ENCODE data around the gene GJA1.
"Not testable (repeated sequence)": the region's sequence is repeated elsewhere in the genome, so short reads cannot be mapped to it uniquely, and the experiment has no call there.

GJA1 gene

DNA sequence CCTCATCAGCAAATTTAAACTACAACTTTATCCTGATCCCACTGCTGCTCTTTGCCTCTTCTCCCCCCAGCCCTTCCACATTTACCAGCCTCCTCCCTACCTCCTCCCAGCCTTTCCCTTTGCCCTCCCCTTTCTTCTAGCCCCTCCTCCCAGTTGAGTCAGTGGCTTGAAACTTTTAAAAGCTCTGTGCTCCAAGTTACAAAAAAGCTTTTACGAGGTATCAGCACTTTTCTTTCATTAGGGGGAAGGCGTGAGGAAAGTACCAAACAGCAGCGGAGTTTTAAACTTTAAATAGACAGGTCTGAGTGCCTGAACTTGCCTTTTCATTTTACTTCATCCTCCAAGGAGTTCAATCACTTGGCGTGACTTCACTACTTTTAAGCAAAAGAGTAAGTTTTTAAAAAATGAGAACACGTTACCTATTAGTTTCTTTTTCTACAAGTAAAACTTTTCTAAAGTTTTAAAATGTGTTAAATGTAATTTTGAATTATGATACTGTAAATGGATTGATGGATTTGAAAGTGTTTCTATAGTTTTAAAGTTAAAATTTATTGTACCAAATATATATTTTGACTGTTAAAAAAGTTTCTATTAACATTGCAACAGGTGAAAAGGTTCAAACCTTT is at the start of gene GJA1:
Gene GJA1, plus strand, starts transcription at position 203 of the 626 bp plus-strand sequence. CDS start 11,202 bp downstream, outside the sequence.
- DNase-seq (ENCODE audit: low read depth in 2 of 2): no peak

DNA sequence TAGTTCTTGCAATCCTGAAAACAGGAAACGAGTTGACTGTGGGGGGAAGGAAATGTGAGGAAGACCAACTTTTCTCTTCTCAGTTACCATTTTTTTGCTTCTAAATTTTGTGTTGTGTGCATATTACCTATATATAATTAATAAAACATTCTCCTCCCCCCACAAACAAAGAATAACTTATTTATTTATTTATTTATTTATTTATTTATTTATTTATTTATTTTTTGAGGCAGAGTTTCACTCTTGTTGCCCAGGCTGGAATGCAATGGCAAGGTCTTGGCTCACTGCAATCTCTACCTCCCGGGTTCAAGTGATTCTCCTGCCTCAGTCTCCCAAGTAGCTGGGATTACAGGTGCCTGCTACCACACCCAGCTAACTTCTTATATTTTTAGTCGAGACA is 48.9 kb upstream of the GJA1 start:
- not testable (repeated sequence) for DNase-seq (ENCODE audit: low read depth in 2 of 2)

DNA sequence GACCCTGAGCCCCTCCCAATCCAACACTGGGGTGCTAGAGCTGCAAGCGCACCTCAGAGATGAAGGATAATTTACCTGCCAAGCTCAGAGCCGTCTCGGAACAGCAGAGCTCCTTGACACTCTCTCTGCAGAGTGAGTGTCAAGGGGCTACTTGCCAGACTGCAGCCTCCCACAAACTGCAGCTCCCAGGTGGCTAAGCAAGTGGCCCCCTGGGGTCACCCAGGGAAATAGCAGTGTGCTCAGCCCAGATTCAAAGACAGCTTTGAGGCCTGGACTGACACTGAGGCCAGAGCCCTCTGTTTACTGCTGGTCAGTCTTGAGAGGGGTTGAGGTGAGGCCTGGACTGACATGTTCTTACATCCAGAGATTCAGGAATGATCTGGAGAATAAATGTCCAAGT is 46.0 kb upstream of the GJA1 start:
- DNase-seq (ENCODE audit: low read depth in 2 of 2): no peak

DNA sequence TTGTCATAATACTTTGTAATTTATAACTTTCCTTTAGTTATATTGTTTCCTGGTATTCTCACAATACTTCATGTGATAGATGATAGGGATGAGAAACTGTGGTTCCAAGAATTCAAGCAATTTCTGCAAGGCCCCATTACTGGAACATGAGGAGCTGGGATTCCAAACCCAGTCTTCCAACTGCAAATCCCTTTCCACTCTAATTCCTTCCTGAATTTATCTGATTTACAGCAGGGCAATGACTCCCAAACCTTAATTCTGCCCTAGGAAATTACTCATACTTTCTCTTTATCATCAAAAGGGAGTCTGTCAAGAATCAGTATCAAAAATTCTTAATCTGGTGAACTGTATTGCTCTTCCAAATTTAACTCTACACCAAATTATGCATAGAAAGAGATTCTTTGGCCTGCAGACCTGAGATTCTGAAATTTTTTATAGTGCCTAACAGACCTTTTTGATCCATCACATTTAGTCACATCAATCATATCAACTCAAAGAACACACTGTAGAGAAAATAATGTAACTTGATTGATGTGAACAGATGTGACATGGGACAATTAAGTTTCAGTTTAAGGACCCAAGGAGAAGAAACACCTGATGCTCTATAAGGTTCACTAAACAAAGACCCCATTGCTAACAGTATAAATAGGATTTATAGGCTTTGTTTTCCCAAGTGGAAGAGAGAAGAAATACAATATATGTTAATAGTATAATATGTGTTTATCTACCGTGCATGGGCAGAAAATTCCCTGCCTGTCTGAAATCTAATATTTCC is 41.5 kb upstream of the GJA1 start:
- DNase-seq (ENCODE audit: low read depth in 2 of 2): no peak

DNA sequence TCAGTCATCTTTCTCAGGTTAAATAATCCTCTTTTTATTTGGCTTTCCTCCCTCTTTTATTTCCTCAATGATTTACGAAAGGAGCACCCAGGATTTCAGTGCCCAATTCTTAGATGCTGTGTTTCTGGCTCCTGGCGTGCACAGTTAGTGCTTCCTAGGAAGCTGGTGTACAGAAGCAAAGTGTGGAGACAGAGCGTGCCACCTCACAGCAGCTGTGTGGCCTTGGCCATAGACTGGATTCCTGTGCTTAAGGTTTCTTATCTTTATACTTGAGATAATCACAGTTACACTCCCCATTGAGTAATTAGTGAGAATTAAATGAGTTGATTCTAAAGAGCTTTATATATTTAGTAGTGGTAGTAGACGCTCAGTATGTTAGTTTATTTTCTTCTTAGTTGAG is 39.7 kb upstream of the GJA1 start:
- no peak for DNase-seq (ENCODE audit: low read depth in 2 of 2)

DNA sequence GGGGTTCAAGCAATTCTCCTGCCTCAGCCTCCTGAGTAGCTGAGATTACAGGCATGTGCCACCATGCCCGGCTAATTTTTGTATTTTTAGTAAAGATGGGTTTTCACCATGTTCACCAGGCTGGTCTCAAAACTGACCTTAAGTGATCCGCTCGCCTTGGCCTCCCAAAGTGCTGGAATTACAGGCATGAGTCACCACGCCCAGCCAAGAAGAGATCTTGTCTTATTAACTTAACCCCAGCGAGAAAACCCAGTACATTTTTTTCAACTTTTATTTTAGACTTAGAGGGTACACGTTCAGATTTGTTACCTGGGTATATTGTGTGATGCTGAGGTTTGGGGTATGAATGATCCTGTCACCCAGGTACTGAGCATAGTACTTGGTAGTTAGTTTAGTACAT is 38.3 kb upstream of the GJA1 start:
- not testable (repeated sequence) for DNase-seq (ENCODE audit: low read depth in 2 of 2)

DNA sequence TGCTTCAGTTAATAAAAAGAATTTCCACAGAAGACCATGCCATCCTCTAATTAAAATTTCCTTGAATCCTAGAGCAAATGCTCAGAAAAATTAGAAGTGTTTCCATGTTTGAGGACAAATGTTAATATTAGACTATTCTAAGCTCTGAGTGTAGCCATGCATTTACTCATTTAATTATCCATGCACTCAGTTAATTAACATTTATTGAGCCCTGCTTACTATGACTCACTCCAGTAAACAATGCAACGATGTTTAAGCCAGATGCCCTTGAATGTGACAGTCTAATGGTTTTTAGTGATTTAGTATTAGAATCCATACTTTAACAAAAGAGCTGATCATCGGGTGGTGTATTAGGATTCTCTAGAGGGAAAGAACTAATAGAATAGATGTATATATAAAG is 37.3 kb upstream of the GJA1 start:
- DNase-seq (ENCODE audit: low read depth in 2 of 2): no peak

DNA sequence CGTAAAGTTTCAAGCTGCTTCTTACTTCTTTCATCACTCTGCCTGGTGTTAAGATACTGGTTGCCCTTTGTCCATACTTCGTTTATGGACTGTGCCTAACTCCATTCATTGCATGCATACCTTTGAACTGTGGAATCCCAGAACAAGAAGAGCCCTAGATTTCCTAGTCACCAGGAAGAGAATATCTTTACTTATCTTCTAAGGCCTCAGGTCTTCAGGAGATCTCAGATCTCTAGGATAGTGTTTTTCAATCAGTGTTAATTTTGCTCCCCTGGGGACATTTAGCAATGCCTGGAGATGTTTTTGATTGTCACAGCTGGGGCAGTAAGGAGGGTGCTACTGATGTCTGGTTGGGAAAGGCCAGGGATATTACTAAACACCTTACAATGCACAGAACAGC is 35.5 kb upstream of the GJA1 start:
- DNase-seq (ENCODE audit: low read depth in 2 of 2): no peak

DNA sequence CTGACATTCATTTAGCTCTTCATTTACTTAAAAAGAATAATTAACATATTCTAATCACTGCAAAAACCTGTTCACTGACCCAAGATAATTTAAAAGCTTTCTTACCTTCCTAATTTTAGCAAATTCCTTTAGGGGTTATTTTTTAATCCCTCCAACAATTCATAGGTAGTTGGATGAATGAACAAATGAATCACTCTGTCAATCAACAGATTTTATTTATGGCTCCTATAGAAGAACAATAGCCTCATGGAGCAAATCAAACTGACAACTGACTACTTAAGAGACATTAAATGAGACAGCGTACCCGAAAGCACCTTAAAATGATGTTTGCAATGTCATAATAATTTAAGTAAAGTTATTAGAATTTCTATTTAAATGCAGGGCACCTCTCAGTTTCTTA is 31.5 kb upstream of the GJA1 start:
- DNase-seq (ENCODE audit: low read depth in 2 of 2): no peak

DNA sequence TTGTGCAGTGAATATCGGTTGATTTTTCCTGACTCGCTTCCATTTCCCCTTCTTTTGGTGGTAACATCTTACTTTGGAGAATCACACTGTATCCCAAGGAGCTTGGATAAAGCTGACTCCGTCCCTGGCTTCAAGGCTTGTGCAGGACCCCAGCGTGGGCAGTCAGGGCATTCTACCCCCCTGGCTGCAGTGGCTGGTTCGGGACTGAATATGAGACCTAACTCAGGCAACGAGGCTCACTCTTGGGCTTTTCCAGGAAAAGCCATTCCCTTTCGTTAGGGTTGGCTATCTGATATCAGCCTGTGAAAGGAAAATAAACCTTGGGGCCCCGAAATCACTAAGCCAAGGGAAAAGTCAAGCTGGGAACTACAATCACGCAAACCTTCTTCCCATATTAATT is 30.1 kb upstream of the GJA1 start:
- no peak for DNase-seq (ENCODE audit: low read depth in 2 of 2)

DNA sequence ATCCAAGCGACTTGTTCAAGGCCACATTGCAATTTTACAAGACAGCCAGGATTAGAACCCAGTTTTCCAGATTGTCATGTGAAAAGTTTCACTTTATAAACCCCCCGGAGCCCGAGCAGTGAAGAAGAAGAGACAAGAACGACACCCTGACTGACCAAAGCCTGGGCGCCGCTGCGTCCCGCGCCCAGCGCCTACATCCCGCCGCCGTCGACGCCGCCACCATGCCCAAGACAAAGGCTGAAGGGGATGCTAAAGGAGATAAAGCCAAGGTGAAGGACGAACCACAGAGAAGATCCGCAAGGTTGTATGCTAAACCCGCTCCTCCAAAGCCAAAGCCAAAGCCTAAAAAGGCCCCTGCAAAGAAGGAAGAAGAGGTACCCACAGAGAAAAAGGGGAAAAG is 27.1 kb upstream of the GJA1 start:
- DNase-seq (ENCODE audit: low read depth in 2 of 2): no peak

DNA sequence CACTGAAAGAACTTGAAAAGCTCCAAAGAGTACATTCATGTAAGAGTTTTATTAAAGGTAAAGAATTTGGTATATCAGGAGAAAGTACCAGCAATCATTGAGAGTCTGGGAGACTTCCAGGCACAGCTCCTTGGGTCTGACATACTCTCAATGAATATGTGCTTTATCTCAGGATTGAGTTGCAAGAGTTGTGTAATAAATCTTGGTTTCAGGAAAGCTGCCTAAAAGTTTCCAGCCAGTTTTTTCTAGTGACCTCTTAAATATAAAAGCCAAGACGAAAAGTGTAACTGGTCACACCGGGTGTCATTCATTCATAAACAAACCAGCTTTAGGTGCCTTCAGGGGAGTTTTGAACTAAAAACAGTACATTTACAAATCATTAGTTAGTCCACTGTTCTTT is 21.6 kb upstream of the GJA1 start:
- no peak for DNase-seq (ENCODE audit: low read depth in 2 of 2)

DNA sequence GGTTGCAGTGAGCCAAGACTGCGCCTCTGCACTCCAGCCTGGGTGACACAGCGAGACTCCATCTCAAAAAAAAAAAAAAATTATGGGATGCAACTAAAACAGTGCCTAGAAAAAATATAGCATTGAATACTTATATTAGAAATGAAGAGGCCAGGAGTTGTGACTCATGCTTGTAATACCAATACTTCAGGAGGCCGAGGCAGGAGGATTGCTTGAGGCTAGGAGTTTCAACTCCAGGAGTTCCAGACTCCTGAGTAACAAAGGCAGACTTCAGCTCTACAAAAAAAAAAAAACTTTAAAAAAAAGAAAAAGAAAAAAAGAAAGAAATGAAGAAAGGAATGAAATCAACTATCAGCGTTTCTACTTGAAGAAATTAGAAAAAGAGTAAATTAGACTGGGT is 17.1 kb upstream of the GJA1 start:
- DNase-seq (ENCODE audit: low read depth in 2 of 2): no peak

DNA sequence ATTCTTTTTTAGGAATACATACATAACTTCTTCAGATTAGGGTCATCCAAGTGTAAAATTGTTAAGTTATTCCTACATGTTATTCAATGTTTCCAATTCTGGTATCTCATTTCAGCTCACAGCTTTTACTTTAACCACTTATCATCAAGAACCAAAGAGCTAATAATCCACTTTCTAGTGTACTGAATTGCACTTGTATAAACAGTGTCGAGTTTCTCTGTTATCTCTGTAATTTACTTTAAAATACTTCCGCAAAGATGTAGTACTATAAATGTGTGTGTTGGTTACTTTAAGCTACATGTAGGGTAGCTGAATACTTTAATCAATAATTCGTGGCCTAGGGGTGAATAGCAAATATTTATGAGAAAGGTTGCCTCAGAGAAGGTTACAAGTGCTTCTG is 8.8 kb upstream of the GJA1 start:
- DNase-seq (ENCODE audit: low read depth in 2 of 2): no peak

DNA sequence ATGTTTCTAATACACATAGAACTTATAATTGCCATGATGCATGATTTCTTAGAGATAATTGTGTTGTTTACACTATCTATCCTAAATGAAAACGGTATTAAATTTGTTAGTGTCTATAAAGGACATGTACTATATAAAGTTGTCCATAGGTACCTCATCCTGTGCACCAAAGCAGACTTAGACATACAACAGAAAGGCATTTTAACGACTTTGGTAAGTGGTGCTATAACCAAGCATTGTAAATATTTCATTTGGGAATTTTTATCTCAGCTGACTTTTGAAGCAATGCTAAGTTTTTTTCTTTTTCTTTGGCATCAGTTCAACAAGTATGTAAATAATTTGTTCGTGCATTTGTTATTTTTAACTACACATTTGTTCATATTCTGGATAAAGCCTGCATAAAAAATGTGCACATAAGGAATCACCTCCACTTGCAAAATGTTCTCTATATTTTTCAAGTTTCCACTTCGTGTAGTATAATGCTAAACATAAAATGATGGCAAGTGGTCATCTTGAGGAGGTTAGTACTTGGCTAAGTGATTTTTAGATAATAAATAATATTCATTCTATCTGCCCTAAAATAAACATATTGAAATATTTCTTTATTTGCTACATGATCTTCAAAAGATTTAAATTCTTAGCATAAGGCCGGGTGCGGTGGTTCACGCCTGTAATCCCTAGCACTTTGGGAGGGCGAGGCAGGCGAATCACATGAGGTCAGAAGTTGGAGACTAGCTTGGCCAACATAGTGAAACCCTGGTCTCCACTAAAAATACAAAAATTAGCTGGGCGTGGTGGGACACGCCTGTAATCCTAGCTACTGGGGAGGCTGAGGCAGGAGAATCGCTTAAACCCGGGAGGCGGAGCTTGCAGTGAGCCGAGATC is 6.3 kb upstream of the GJA1 start:
- no peak for DNase-seq (ENCODE audit: low read depth in 2 of 2)

DNA sequence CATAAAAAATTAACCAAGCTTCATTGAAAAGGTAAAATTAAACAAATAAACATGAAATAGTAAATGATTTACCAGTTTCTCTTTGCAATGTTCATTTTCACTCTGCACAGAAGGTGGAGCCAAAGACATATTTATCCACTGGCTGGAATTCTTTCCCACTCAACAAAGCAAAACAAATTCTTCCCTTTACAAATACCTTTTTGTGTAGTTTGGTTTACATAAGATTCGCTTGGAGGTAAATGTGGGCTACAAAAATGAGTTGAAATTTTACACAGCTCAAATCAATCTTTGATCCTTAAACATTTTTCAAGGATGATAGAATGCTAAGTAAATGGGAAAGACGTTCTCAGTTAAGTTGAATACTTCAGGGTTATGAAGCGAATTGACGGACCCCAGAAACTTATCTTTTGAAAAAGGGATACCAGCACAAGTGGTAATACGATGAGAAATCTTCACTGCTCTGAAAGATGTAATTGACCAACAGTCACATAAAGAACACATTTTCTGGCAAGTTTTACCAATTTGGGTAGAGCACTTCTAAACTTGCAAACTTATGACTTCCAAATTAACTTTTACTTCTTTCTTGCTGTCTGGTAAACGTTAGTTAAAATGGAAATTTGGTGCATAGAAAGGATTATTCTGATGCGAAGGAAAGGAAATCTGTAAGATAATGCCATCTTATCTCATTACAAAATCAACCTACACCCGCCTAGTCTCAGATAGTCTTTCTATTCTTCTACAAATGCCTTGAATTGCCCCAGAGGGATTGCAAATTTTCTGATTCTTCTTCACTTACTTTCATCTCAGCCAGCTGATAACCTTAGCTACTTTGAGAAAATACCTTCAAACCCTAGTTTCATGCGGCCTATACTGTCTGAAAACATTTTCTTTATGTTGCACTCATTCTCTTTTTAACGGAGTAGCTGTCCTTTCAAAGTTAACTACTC is 4.7 kb upstream of the GJA1 start:
- DNase-seq (ENCODE audit: low read depth in 2 of 2): no peak

DNA sequence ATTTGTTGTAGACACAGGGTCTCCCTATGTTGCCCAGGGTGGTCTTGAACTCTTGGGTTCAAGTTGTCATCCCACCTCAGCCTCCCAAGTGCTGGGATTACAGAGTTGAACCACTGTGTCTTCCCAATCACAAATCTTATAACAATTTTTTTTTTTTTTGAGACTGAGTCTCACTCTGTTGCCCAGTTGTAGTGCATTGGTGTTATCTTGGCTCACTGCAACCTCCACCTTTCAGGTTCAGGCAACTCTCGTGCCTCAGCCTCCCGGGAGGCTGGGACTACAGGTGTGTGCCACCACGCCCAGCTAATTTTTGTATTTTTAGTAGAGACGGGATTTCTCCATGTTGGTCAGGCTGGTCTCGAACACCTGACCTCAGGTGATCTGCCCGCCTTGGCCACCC is 3.7 kb upstream of the GJA1 start:
- DNase-seq (ENCODE audit: low read depth in 2 of 2): not testable (repeated sequence)

DNA sequence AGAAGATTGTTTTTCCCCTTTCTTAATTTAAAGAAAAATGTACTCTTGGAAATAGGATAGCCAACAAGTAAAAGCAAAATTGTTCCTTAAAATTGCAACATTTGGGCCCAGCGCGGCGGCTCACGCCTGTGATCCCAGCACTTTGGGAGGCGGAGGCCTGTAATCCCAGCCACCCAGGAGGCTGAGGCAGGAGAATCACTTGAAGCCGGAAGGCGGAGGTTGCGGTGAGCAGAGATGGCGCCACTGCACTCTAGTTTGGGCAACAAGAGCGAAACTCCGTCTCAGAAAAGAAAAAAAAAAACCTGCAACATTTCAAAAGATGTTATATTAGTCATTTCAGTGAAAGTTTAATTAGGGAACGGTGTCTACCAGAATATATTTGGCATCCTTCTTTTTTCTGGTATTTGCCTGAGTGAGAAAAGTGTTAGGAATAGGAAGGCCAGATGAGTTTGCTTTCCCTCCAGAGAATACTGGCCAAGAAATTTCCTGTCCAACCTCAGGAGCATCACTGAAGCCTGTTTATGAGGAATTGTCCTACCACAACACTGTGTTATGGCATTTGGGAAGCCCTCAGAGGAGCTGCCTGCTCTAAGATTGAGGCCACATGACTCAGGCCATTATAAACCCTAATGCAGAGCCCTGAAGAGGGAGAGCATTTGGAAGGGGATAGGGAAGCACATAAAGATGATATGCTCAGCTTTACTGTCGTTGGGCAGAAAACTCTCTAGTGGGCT is 1.2 kb upstream of the GJA1 start:
- DNase-seq (ENCODE audit: low read depth in 2 of 2): no peak

DNA sequence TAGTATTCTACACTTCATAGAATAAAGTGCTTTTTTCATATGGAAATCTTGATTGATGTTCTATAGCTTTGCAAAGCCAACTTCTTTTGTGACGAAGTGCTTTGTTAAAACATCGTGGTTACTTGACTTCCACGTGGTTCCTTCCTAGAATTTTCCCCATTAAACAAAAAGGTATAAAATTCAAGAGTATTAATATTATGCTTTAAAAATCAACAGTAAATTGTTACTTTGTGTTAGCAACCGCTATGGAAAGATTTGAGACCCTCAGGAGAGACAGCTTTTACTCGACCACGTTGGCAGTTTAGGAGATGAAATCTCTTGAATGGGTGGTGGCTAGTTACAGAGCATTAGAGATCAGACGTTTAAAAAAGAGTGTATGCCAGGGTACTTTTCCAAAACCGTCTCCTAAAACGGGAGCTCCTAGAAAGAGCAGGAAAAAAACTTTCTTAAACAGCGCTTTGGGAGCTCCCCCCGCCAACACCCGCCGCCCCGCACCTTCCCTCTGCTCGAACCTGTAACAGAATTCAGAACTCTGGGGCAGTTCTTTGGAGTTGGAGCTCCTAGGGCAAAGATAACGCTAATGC is 920 bp downstream of the GJA1 start:
- DNase-seq (ENCODE audit: low read depth in 2 of 2): no peak
